Stimulated activated naive CD4-positive, alpha-beta T cell (primary cell): ENCODE data around the gene SPATA6.
"Not testable (repeated sequence)": the region's sequence is repeated elsewhere in the genome, so short reads cannot be mapped to it uniquely, and the experiment has no call there.

Source experiments
- DNase-seq, 6 experiments: peaks; one replicate each; lab custom pipeline; 2025; lab: John Stamatoyannopoulos, UW

SPATA6 gene

GRCh38 chr1:48462716-48463302 is 9.2 kb downstream of the SPATA6 start:
- DNase-seq: no peak

GRCh38 chr1:48450505-48450904 is 21.5 kb downstream of the SPATA6 start:
- DNase-seq: no peak

GRCh38 chr1:48448932-48449331 is 23.1 kb downstream of the SPATA6 start:
- DNase-seq: no peak

GRCh38 chr1:48444186-48444585 is 27.8 kb downstream of the SPATA6 start:
- DNase-seq: not testable (repeated sequence)

GRCh38 chr1:48442864-48443619 is 29.0 kb downstream of the SPATA6 start:
- DNase-seq: no peak

GRCh38 chr1:48440786-48441185 is 31.2 kb downstream of the SPATA6 start:
- not testable (repeated sequence) for DNase-seq

GRCh38 chr1:48439380-48439779 is 32.6 kb downstream of the SPATA6 start:
- DNase-seq: no peak

- not testable (repeated sequence) for DNase-seq
Observed at GRCh38 chr1:48437379-48437778, 34.6 kb downstream of the SPATA6 start.

GRCh38 chr1:48435312-48436002 is 36.5 kb downstream of the SPATA6 start:
- DNase-seq: not testable (repeated sequence)

GRCh38 chr1:48430832-48431231 is 41.2 kb downstream of the SPATA6 start:
- DNase-seq: no peak

- DNase-seq: no peak
Observed at GRCh38 chr1:48422009-48422408, 50.0 kb downstream of the SPATA6 start.

- no peak for DNase-seq
Observed at GRCh38 chr1:48418742-48419141, 53.3 kb downstream of the SPATA6 start.

GRCh38 chr1:48415050-48415449 is 57.0 kb downstream of the SPATA6 start:
- no peak for DNase-seq

- DNase-seq: no peak
Observed at GRCh38 chr1:48414264-48414663, 57.7 kb downstream of the SPATA6 start.

GRCh38 chr1:48405940-48406339 is 66.1 kb downstream of the SPATA6 start:
- DNase-seq: no peak

GRCh38 chr1:48405400-48405799 is 66.6 kb downstream of the SPATA6 start:
- no peak for DNase-seq

- DNase-seq: no peak
Observed at GRCh38 chr1:48402599-48402998, 69.4 kb downstream of the SPATA6 start.

- no peak for DNase-seq
Observed at GRCh38 chr1:48396208-48396607, 75.8 kb downstream of the SPATA6 start.

- no peak for DNase-seq
Observed at GRCh38 chr1:48391926-48392325, 80.1 kb downstream of the SPATA6 start.

GRCh38 chr1:48387409-48387808 is 84.6 kb downstream of the SPATA6 start:
- no peak for DNase-seq

GRCh38 chr1:48374785-48375184 is 97.2 kb downstream of the SPATA6 start:
- no peak for DNase-seq

- DNase-seq: no peak
Observed at GRCh38 chr1:48371598-48371997, 100.4 kb downstream of the SPATA6 start.

GRCh38 chr1:48362901-48363300 is 109.1 kb downstream of the SPATA6 start:
- DNase-seq: no peak
